IMR-90 (cell line): ENCODE data around the gene URB2. TPM values are rescaled to one million over a fixed set of nuclear protein-coding genes. Genes with fewer than 3 reads are reported as not detected.

Experiments
- ATAC-seq: fragments of 200-7000 bp; cut with Tn5 transposase; 2 replicates; pipeline ENCODE4 v1.9.1; 2020; ENCODE audit warnings: low read depth, mild to moderate bottlenecking, moderate library complexity
- BruUV-seq: library from RNA; stranded (reverse); fragments of 400-500 nt; replicated peaks from 2 replicates; lab custom pipeline; 2021; lab: Mats Ljungman, UMichigan
- CTCF ChIA-PET: fragments of 300-600 bp; formaldehyde crosslinking; extraction: SDS; loops from one replicate; lab custom pipeline; 2021; ENCODE audit warnings: antibody characterized with exemption; lab: Yijun Ruan, JAX
- POLR2A ChIA-PET: fragments of 300-600 bp; sonication (Branson Sonifier 250); formaldehyde crosslinking; loops from one replicate; lab custom pipeline; 2022; ENCODE audit warnings: antibody characterized with exemption; ENCODE audit not compliant: unreplicated experiment; lab: Charles Lee
- DNase-seq: peaks from one replicate; pipeline ENCODE4 v3.0.0; 2013
- H2AFZ ChIP-seq: replicated peaks from 2 replicates; pipeline ENCODE3; 2013; ENCODE audit warnings: low read length, mild to moderate bottlenecking; ENCODE audit not compliant: poor library complexity
- H2AK5ac ChIP-seq: 2 replicates; pipeline ENCODE4 v1.6.1; 2013; ENCODE audit warnings: low read depth, low read length, inconsistent platforms
- H2AK9ac ChIP-seq: replicated peaks from 2 replicates; pipeline ENCODE3; 2013; ENCODE audit warnings: mild to moderate bottlenecking, low read depth, low read length, moderate library complexity; ENCODE audit not compliant: poor library complexity
- H2BK120ac ChIP-seq: 2 replicates; pipeline ENCODE4 v1.6.1; 2013; ENCODE audit warnings: low read depth, low read length, inconsistent platforms
- H2BK15ac ChIP-seq: 3 replicates; pipeline ENCODE4 v1.6.1; 2013; ENCODE audit warnings: low read depth, low read length, inconsistent platforms
- H2BK20ac ChIP-seq: 2 replicates; pipeline ENCODE4 v1.6.1; 2013; ENCODE audit warnings: low read depth, mild to moderate bottlenecking, inconsistent platforms, low read length, moderate library complexity
- H2BK5ac ChIP-seq: 2 replicates; pipeline ENCODE4 v1.6.1; 2013; ENCODE audit warnings: mild to moderate bottlenecking, low read depth, low read length, inconsistent platforms; ENCODE audit not compliant: poor library complexity, severe bottlenecking
- H3K14ac ChIP-seq: replicated peaks from 2 replicates; pipeline ENCODE4 v1.6.1; 2013; ENCODE audit warnings: low read depth, low read length, inconsistent platforms
- H3K18ac ChIP-seq: 2 replicates; pipeline ENCODE4 v1.6.1; 2013; ENCODE audit warnings: low read depth, low read length, control low read depth
- H3K23ac ChIP-seq: 2 replicates; pipeline ENCODE4 v1.6.1; 2013; ENCODE audit warnings: low read depth, low read length, inconsistent platforms
- H3K27ac ChIP-seq: 2 replicates; pipeline ENCODE4 v1.5.1; 2013; ENCODE audit warnings: mild to moderate bottlenecking, control low read depth, low read length; ENCODE audit not compliant: insufficient read depth
- H3K27me3 ChIP-seq: 2 replicates; pipeline ENCODE4 v1.6.1; 2013; ENCODE audit warnings: low read length; ENCODE audit not compliant: control insufficient read depth, insufficient read depth
- H3K36me3 ChIP-seq: 2 replicates; pipeline ENCODE4 v1.6.1; 2013; ENCODE audit warnings: low read length, mixed read lengths; ENCODE audit not compliant: control insufficient read depth, insufficient read depth
- H3K4ac ChIP-seq: 2 replicates; pipeline ENCODE4 v1.6.1; 2013; ENCODE audit warnings: low read depth, low read length, inconsistent platforms
- H3K4me1 ChIP-seq: 2 replicates; pipeline ENCODE4 v1.6.1; 2013; ENCODE audit warnings: low read length, mixed read lengths; ENCODE audit not compliant: control insufficient read depth, insufficient read depth
- H3K4me2 ChIP-seq: 2 replicates; pipeline ENCODE4 v1.6.1; 2013; ENCODE audit warnings: low read depth, mild to moderate bottlenecking, control low read depth, low read length, moderate library complexity
- H3K4me3 ChIP-seq: 2 replicates; pipeline ENCODE4 v1.5.1; 2013; ENCODE audit warnings: low read depth, mild to moderate bottlenecking, control low read depth, low read length, moderate library complexity; ENCODE audit not compliant: insufficient read depth
- H3K56ac ChIP-seq: 2 replicates; pipeline ENCODE4 v1.6.1; 2013; ENCODE audit warnings: low read length, inconsistent platforms; ENCODE audit not compliant: insufficient read depth; ENCODE audit errors: extremely low read depth
- H3K79me1 ChIP-seq, 2 experiments: 2 replicates each; pipeline ENCODE4 v1.6.1; 2013; ENCODE audit warnings: low read length in 2 of 2, inconsistent platforms in 1 of 2, low read depth in 1 of 2
- H3K9ac ChIP-seq: 2 replicates; pipeline ENCODE4 v1.6.1; 2013; ENCODE audit warnings: low read depth, low read length, control low read depth
- H3K9me1 ChIP-seq: 2 replicates; pipeline ENCODE4 v1.6.1; 2013; ENCODE audit warnings: low read length, inconsistent platforms; ENCODE audit not compliant: insufficient read depth
- H3K9me3 ChIP-seq: 2 replicates; pipeline ENCODE4 v1.6.1; 2013; ENCODE audit warnings: low read length; ENCODE audit not compliant: control insufficient read depth, insufficient read depth
- H4K20me1 ChIP-seq: 2 replicates; pipeline ENCODE4 v1.6.1; 2013; ENCODE audit warnings: low read length, inconsistent platforms; ENCODE audit not compliant: insufficient read depth
- H4K5ac ChIP-seq: 2 replicates; pipeline ENCODE4 v1.6.1; 2013; ENCODE audit warnings: mild to moderate bottlenecking, low read depth, low read length, control low read depth
- H4K8ac ChIP-seq, 2 experiments: 2 replicates each; pipeline ENCODE4 v1.6.1; 2013; ENCODE audit warnings: low read depth in 2 of 2, low read length in 2 of 2, control low read depth in 1 of 2, inconsistent platforms in 1 of 2
- H4K91ac ChIP-seq: 2 replicates; pipeline ENCODE4 v1.6.1; 2013; ENCODE audit warnings: low read depth, low read length, inconsistent platforms; ENCODE audit not compliant: insufficient read depth
- FOS ChIP-seq: fragments of 150-350 bp; IDR thresholded peaks from 2 replicates; pipeline ENCODE4 v1.6.1; 2016; ENCODE audit warnings: low read depth, low read length
- RCOR1 ChIP-seq: IDR thresholded peaks from 2 replicates; pipeline ENCODE4 v1.6.1; 2012; ENCODE audit warnings: mild to moderate bottlenecking, low read length, improper control_type of control experiment; ENCODE audit not compliant: insufficient replicate concordance
- SMC3 ChIP-seq: fragments of 150-350 bp; IDR thresholded peaks from 2 replicates; pipeline ENCODE4 v1.6.1; 2016; ENCODE audit warnings: low read depth, mild to moderate bottlenecking, antibody characterized with exemption, low read length, moderate library complexity
- WGBS, 2 experiments: methylation state at CpG; one replicate each; pipeline versions ENCODE4 v1.1.5 to v1.1.7; 2013; ENCODE audit warnings: missing lambda C conversion rate in 2 of 2; ENCODE audit not compliant: insufficient read length in 1 of 2; ENCODE audit errors: extremely low coverage in 2 of 2; 5-methylcytosine and 5-hydroxymethylcytosine counted together
- dilution Hi-C: fragments of 300-500 bp; cut with HindIII; formaldehyde crosslinking; loops from one replicate; pipeline ENCODE4 v1.14.3; 2018; ENCODE audit warnings: low sequenced_read_pairs; ENCODE audit not compliant: unreplicated experiment
- in situ Hi-C: fragments of 300-500 bp; cut with MboI; formaldehyde crosslinking; loops from 3 replicates; pipeline ENCODE4 v1.14.3; 2019; ENCODE audit warnings: low sequenced_read_pairs, inconsistent platforms, mixed read lengths
- intact Hi-C: fragments of 100-400 bp; cut with micrococcal nuclease; formaldehyde crosslinking; loops from 2 replicates; pipeline ENCODE4 v1.10.0; 2022
- polyA plus RNA-seq, 3 experiments: library from polyadenylated mRNA; depleted of rRNA; stranded (reverse); fragments of >200 nt; gene quantifications; 2 replicates each; pipeline ENCODE4 v1.2.3, GENCODE V29; 2012; ENCODE audit warnings: low replicate concordance in 1 of 3
- total RNA-seq: library from RNA; depleted of rRNA; stranded (reverse); fragments of >200 nt; gene quantifications from 2 replicates; pipeline ENCODE4 v1.2.3, GENCODE V29; 2012

The URB2 gene
- total and polyA plus RNA-seq, 2 of the 4 experiments (the other 2 are of a cell fraction), result 5.9 to 15.4 TPM

GRCh38 chr1:229629261-229629660, 3.2 kb downstream of the URB2 start:
- Histone ChIP-seq H4K8ac (no peak overlapping the region), H3K23ac (peak overlapping the region; percentile 38; the same call in 1 of the 2 replicates), H3K9me3 (no peaks in the 10 kb centered on the region), H3K4me1 (peaks cover 6% of the 10 kb centered on the region), H4K91ac (no peak overlapping the region), H3K36me3 (no peaks in the 10 kb centered on the region; the same call in 1 of the 2 replicates), H4K20me1 (peaks cover 20% of the 10 kb centered on the region), H3K79me1 (peaks cover 14 to 43% of the 10 kb centered on the region in 2 experiments), H2BK120ac (no peak overlapping the region), H3K4ac (0 out of 2 replicates have a peak overlapping the region, but pooled peaks have one; percentile 32), H3K14ac (no peak overlapping the region), H3K18ac (no peak overlapping the region), H3K4me3 (no peak overlapping the region), H3K27me3 (no peaks in the 10 kb centered on the region), H2AFZ (no peak overlapping the region), H2BK15ac (no peak overlapping the region), H2BK5ac (no peak overlapping the region), H3K9ac (no peak overlapping the region), H2BK20ac (no peak overlapping the region), H3K27ac (no peak overlapping the region), H3K9me1 (peaks cover 2% of the 10 kb centered on the region; the same call in 1 of the 2 replicates), H3K4me2 (peak overlapping the region; percentile 51; the same call in 1 of the 2 replicates), H2AK5ac (no peak overlapping the region), H3K56ac (no peak overlapping the region), H4K5ac (no peak overlapping the region), H2AK9ac (no peak overlapping the region)
- ChIA-PET CTCF (no interaction called here), POLR2A (no interaction called here)
- in situ Hi-C loops, result loop anchor here (5.0 kb wide), 1 partner anchor 72 kb away; the partner anchor contains the start of gene ABCB10
- intact Hi-C loops, result loop anchor here (5.0 kb wide), 1 partner anchor 453 kb away; no protein-coding TSS in a partner anchor
- dilution Hi-C loops, result no loop called here
- ATAC-seq, result no peak
- TF ChIP-seq RCOR1 (no peak), FOS (peak; percentile 38; the same call in 1 of the 2 replicates), SMC3 (no peak)
- WGBS, 2 experiments, result no CpG with 5 or more reads among the region's 2 CpGs
- DNase-seq, result peak; percentile 88
- BruUV-seq, result no TSS peak
